ENCODE results near the gene MICA. TPM values are rescaled to one million over a fixed set of nuclear protein-coding genes. Genes with fewer than 3 reads are reported as not detected.

Gene MICA
- total RNA-seq: 10 to 100 TPM; 19.8 to 29.2 TPM
- 10 to 100 TPM; 25.3 to 89.6 TPM for polyA plus RNA-seq
- long read RNA-seq, donor 1, transcript MICA-209 (6 exons, 1,386 nt): major isoform, 12 of 27 reads
- long read RNA-seq, donor 1, partial matches to known transcripts: 6 of 27 reads
- long read RNA-seq, donor 1, other reads (novel, unspliced or antisense): 7 of 27 reads
- long read RNA-seq, donor 2, partial matches to known transcripts: 6 of 9 reads
- long read RNA-seq, donor 2, other reads (novel, unspliced or antisense): 1 of 9 reads

- peaks cover 0 to 2% of the 10 kb centered on the region in 2 donors for H3K4me1 ChIP-seq (ENCODE audit: control insufficient read depth in 1 of 2, insufficient read depth in 2 of 2, low read length in 2 of 2)
- 0% methylated on average over 57 to 58 of the region's 58 CpGs for WGBS, 2 donors
Observed at GRCh38 chr6:31403283-31404060, at the start of gene MICA. TSS of gene MICA (plus strand) at chr6:31403595. CDS start at chr6:31403633, 38 bp downstream.

GRCh38 chr6:31354158-31354863 lies 49.1 kb upstream of the MICA start:
- intact Hi-C loops (cut with DNase I): no loop called here
- ATAC-seq (ENCODE audit: low FRiP score) (no peak), DNase-seq (no peak)
- Histone ChIP-seq H3K4me1 (ENCODE audit: control insufficient read depth in 1 of 2, insufficient read depth in 2 of 2, low read length in 2 of 2) (no peaks in the 10 kb centered on the region), H3K27ac (ENCODE audit: low read depth in 1 of 2, low read length in 2 of 2) (no peak overlapping the region), H3K27me3 (ENCODE audit: control insufficient read depth in 1 of 2, insufficient read depth in 2 of 2, low read length in 1 of 2) (no peaks in the 10 kb centered on the region), H3K36me3 (ENCODE audit: control insufficient read depth in 1 of 2, insufficient read depth in 2 of 2, low read length in 1 of 2) (no peaks in the 10 kb centered on the region), H3K9me3 (ENCODE audit: control insufficient read depth, low read length) (no peaks in the 10 kb centered on the region), H3K4me3 (ENCODE audit: low read length in 2 of 2) (no peak overlapping the region)
- WGBS, 2 donors: 71 to 76% methylated on average over 10 to 11 of the region's 11 CpGs

More at GRCh38 chr6:31403283-31404060, at the start of gene MICA:
- no peaks in the 10 kb centered on the region for H3K27me3 ChIP-seq (ENCODE audit: control insufficient read depth in 1 of 2, insufficient read depth in 2 of 2, low read length in 1 of 2)
- peak; percentile 91 for ATAC-seq (ENCODE audit: low FRiP score)
- peak within 1 kb of the TSS; percentile 82 to 83 for H3K27ac ChIP-seq (ENCODE audit: low read depth in 1 of 2, low read length in 2 of 2)
- H3K9me3 ChIP-seq (ENCODE audit: control insufficient read depth, low read length): no peaks in the 10 kb centered on the region
- H3K4me3 ChIP-seq (ENCODE audit: low read length in 2 of 2): peak within 1 kb of the TSS; percentile 18 to 62
- intact Hi-C loops (cut with DNase I): loop anchor here in 1 of 2 donors (10.0 kb wide), 1 partner anchor 1801 kb away; the partner anchor contains the start of genes HSD17B8, RING1, RXRB and SLC39A7
- H3K36me3 ChIP-seq (ENCODE audit: control insufficient read depth in 1 of 2, insufficient read depth in 2 of 2, low read length in 1 of 2): no peaks in the 10 kb centered on the region
- DNase-seq: peak; percentile 94 to 97

- Histone ChIP-seq H3K9me3 (ENCODE audit: control insufficient read depth, low read length) (no peaks in the 10 kb centered on the region), H3K4me3 (ENCODE audit: low read length in 2 of 2) (no peak overlapping the region), H3K27ac (ENCODE audit: low read depth in 1 of 2, low read length in 2 of 2) (no peak overlapping the region), H3K4me1 (ENCODE audit: control insufficient read depth in 1 of 2, insufficient read depth in 2 of 2, low read length in 2 of 2) (no peaks in the 10 kb centered on the region), H3K36me3 (ENCODE audit: control insufficient read depth in 1 of 2, insufficient read depth in 2 of 2, low read length in 1 of 2) (no peaks in the 10 kb centered on the region), H3K27me3 (ENCODE audit: control insufficient read depth in 1 of 2, insufficient read depth in 2 of 2, low read length in 1 of 2) (no peaks in the 10 kb centered on the region)
- intact Hi-C loops (cut with DNase I): loop anchor here in 1 of 2 donors (5.0 kb wide), 1 partner anchor 83 kb away; the partner anchor contains the start of gene HLA-C
- no peak for DNase-seq
- WGBS, 2 donors: 72 to 77% methylated on average over 11 of the region's 11 CpGs
- no peak for ATAC-seq (ENCODE audit: low FRiP score)
Observed at GRCh38 chr6:31354864-31355582, 48.4 kb upstream of the MICA start.

- ATAC-seq (ENCODE audit: low FRiP score): no peak
- H3K9me3 ChIP-seq (ENCODE audit: control insufficient read depth, low read length): no peaks in the 10 kb centered on the region
- H3K27me3 ChIP-seq (ENCODE audit: control insufficient read depth in 1 of 2, insufficient read depth in 2 of 2, low read length in 1 of 2): no peaks in the 10 kb centered on the region
- no peaks in the 10 kb centered on the region for H3K36me3 ChIP-seq (ENCODE audit: control insufficient read depth in 1 of 2, insufficient read depth in 2 of 2, low read length in 1 of 2)
- 80 to 90% methylated on average over 5 of the region's 5 CpGs for WGBS, 2 donors
- intact Hi-C loops (cut with DNase I): loop anchor here in 1 of 2 donors (5.0 kb wide), 1 partner anchor 83 kb away; the partner anchor contains the start of gene HLA-C
- H3K4me3 ChIP-seq (ENCODE audit: low read length in 2 of 2): no peak overlapping the region
- no peaks in the 10 kb centered on the region for H3K4me1 ChIP-seq (ENCODE audit: control insufficient read depth in 1 of 2, insufficient read depth in 2 of 2, low read length in 2 of 2)
- no peak for DNase-seq
- no peak overlapping the region for H3K27ac ChIP-seq (ENCODE audit: low read depth in 1 of 2, low read length in 2 of 2)
Observed at GRCh38 chr6:31355583-31355948, 47.8 kb upstream of the MICA start.

- Histone ChIP-seq H3K27ac (ENCODE audit: low read depth in 1 of 2, low read length in 2 of 2) (no peak overlapping the region), H3K27me3 (ENCODE audit: control insufficient read depth in 1 of 2, insufficient read depth in 2 of 2, low read length in 1 of 2) (no peaks in the 10 kb centered on the region), H3K4me1 (ENCODE audit: control insufficient read depth in 1 of 2, insufficient read depth in 2 of 2, low read length in 2 of 2) (no peaks in the 10 kb centered on the region), H3K9me3 (ENCODE audit: control insufficient read depth, low read length) (no peaks in the 10 kb centered on the region), H3K4me3 (ENCODE audit: low read length in 2 of 2) (peak overlapping the region; percentile 4 to 97), H3K36me3 (ENCODE audit: control insufficient read depth in 1 of 2, insufficient read depth in 2 of 2, low read length in 1 of 2) (no peaks in the 10 kb centered on the region)
- DNase-seq (peak in 1 of 2 donors; percentile 86), ATAC-seq (ENCODE audit: low FRiP score) (peak; percentile 68)
- 4 to 5% methylated on average over 44 to 79 of the region's 83 CpGs for WGBS, 2 donors
- intact Hi-C loops (cut with DNase I): loop anchor here in 1 of 2 donors (5.0 kb wide), 1 partner anchor 84 kb away; the partner anchor contains the start of gene HLA-C
Observed at GRCh38 chr6:31356216-31356945, 47.0 kb upstream of the MICA start.

GRCh38 chr6:31356946-31357466 lies 46.4 kb upstream of the MICA start, which contains the start of gene HLA-B:
TSS of gene HLA-B (minus strand) at chr6:31357179. CDS start at chr6:31357158, 21 bp downstream.
- ATAC-seq (ENCODE audit: low FRiP score) (peak; percentile 96), DNase-seq (peak; percentile 93 to 95)
- WGBS, 2 donors: 0 to 1% methylated on average over 26 to 39 of the region's 39 CpGs
- Histone ChIP-seq H3K4me1 (ENCODE audit: control insufficient read depth in 1 of 2, insufficient read depth in 2 of 2, low read length in 2 of 2) (no peaks in the 10 kb centered on the region), H3K36me3 (ENCODE audit: control insufficient read depth in 1 of 2, insufficient read depth in 2 of 2, low read length in 1 of 2) (no peaks in the 10 kb centered on the region), H3K27ac (ENCODE audit: low read depth in 1 of 2, low read length in 2 of 2) (peak within 1 kb of the TSS in 1 of 2 donors; percentile 48), H3K27me3 (ENCODE audit: control insufficient read depth in 1 of 2, insufficient read depth in 2 of 2, low read length in 1 of 2) (no peaks in the 10 kb centered on the region), H3K9me3 (ENCODE audit: control insufficient read depth, low read length) (no peaks in the 10 kb centered on the region), H3K4me3 (ENCODE audit: low read length in 2 of 2) (peak within 1 kb of the TSS; percentile 32 to 97)
- intact Hi-C loops (cut with DNase I): loop anchor here in 1 of 2 donors (5.0 kb wide), 1 partner anchor 85 kb away; the partner anchor contains the start of gene HLA-C

GRCh38 chr6:31357886-31358285 lies 45.5 kb upstream of the MICA start:
- Histone ChIP-seq H3K27ac (ENCODE audit: low read depth in 1 of 2, low read length in 2 of 2) (no peak overlapping the region), H3K36me3 (ENCODE audit: control insufficient read depth in 1 of 2, insufficient read depth in 2 of 2, low read length in 1 of 2) (no peaks in the 10 kb centered on the region), H3K4me3 (ENCODE audit: low read length in 2 of 2) (no peak overlapping the region), H3K9me3 (ENCODE audit: control insufficient read depth, low read length) (no peaks in the 10 kb centered on the region), H3K27me3 (ENCODE audit: control insufficient read depth in 1 of 2, insufficient read depth in 2 of 2, low read length in 1 of 2) (no peaks in the 10 kb centered on the region), H3K4me1 (ENCODE audit: control insufficient read depth in 1 of 2, insufficient read depth in 2 of 2, low read length in 2 of 2) (no peaks in the 10 kb centered on the region)
- WGBS, 2 donors: 41 to 50% methylated on average over 6 of the region's 6 CpGs
- no peak for ATAC-seq (ENCODE audit: low FRiP score)
- intact Hi-C loops (cut with DNase I): loop anchor here in 1 of 2 donors (5.0 kb wide), 1 partner anchor 86 kb away; the partner anchor contains the start of gene HLA-C
- no peak for DNase-seq

All from aorta (tissue), 5 donors.